Measurements from ENCODE around the gene MYL10. TPM values are rescaled to one million over a fixed set of nuclear protein-coding genes. Genes with fewer than 3 reads are reported as not detected.

MYL10 gene
- total RNA-seq, 1 donor from 2014 or later = not detected

GRCh38 chr7:101565601-101566209 is 63.4 kb downstream of the MYL10 start:
- H3K36me3 Mint-ChIP-seq (ENCODE audit: low read depth) = no peaks in the 10 kb centered on the region
- H3K27me3 Mint-ChIP-seq (ENCODE audit: low read depth) = peaks cover 45% of the 10 kb centered on the region
- no peak overlapping the region for H3K27ac Mint-ChIP-seq (ENCODE audit: unreplicated experiment)
- TF ChIP-seq CTCF (conservative IDR thresholded peaks at IDR 0.05) = no peak
- peaks cover 3% of the 10 kb centered on the region for H3K9me3 Mint-ChIP-seq
- H3K4me3 Mint-ChIP-seq = no peak overlapping the region
- peaks cover 14% of the 10 kb centered on the region for H3K4me1 Mint-ChIP-seq
- DNase-seq (ENCODE audit: low read depth, low spot score) = no peak

GRCh38 chr7:101564778-101565211 is 64.3 kb downstream of the MYL10 start:
- Mint-ChIP-seq H3K4me1 (peaks cover 14% of the 10 kb centered on the region), H3K27ac (ENCODE audit: unreplicated experiment) (no peak overlapping the region), H3K9me3 (peaks cover 2% of the 10 kb centered on the region), H3K4me3 (no peak overlapping the region), H3K27me3 (ENCODE audit: low read depth) (peaks cover 50% of the 10 kb centered on the region), H3K36me3 (ENCODE audit: low read depth) (no peaks in the 10 kb centered on the region)
- DNase-seq (ENCODE audit: low read depth, low spot score) = no peak
- TF ChIP-seq CTCF (conservative IDR thresholded peaks at IDR 0.05) = no peak

- Mint-ChIP-seq H3K4me1 (peaks cover 19% of the 10 kb centered on the region), H3K27ac (ENCODE audit: unreplicated experiment) (no peak overlapping the region), H3K9me3 (peaks cover 2% of the 10 kb centered on the region), H3K27me3 (ENCODE audit: low read depth) (peaks cover 50% of the 10 kb centered on the region), H3K36me3 (ENCODE audit: low read depth) (no peaks in the 10 kb centered on the region), H3K4me3 (no peak overlapping the region)
- no peak for TF ChIP-seq CTCF (conservative IDR thresholded peaks at IDR 0.05)
- DNase-seq (ENCODE audit: low read depth, low spot score) = no peak
These were observed 64.9 kb downstream of the MYL10 start for GRCh38 chr7:101563943-101564777.

Other genes starting within 250 kb of the MYL10 start
- gene CUX1, start 188.3 kb upstream of the MYL10 start, total RNA-seq = 56.0 and 60.0 TPM in 2 replicates

All from neural crest cell (in vitro differentiated cells).